Measurements from ENCODE around the gene GALC. TPM values are rescaled to one million over a fixed set of nuclear protein-coding genes. Genes with fewer than 3 reads are reported as not detected.

GALC gene
- total RNA-seq, 1 experiment from 2014 or later, result 14.8 TPM

GRCh38 chr14:88005978-88006851, 13.2 kb upstream of the GALC start:
- peak; percentile 7 for DNase-seq (ENCODE audit: low read depth)

- DNase-seq (ENCODE audit: low read depth), result no peak
Measured at GRCh38 chr14:88005050-88005481, 12.1 kb upstream of the GALC start, which contains the start of gene GPR65. TSS of gene GPR65 (plus strand) at chr14:88005135. CDS start at chr14:88010848, 5,713 bp downstream.

- DNase-seq (ENCODE audit: low read depth), result no peak
Measured at GRCh38 chr14:88004506-88005036, 11.6 kb upstream of the GALC start.

GRCh38 chr14:88003425-88003824, 10.4 kb upstream of the GALC start:
- no peak for DNase-seq (ENCODE audit: low read depth)

GRCh38 chr14:88002421-88003075, 9.6 kb upstream of the GALC start:
- no peak for DNase-seq (ENCODE audit: low read depth)

GRCh38 chr14:87999277-87999676, 6.3 kb upstream of the GALC start:
- no peak for DNase-seq (ENCODE audit: low read depth)

- no peak for DNase-seq (ENCODE audit: low read depth)
Measured at GRCh38 chr14:87998482-87998881, 5.5 kb upstream of the GALC start.

GRCh38 chr14:87996291-87996592, 3.3 kb upstream of the GALC start:
- no peak for DNase-seq (ENCODE audit: low read depth)

- DNase-seq (ENCODE audit: low read depth), result no peak
Measured at GRCh38 chr14:87995500-87996290, 2.7 kb upstream of the GALC start.

- DNase-seq (ENCODE audit: low read depth), result no peak
Measured at GRCh38 chr14:87994974-87995373, 2.0 kb upstream of the GALC start.

GRCh38 chr14:87992346-87992717, 650 bp downstream of the GALC start:
- DNase-seq (ENCODE audit: low read depth), result no peak

GRCh38 chr14:87990682-87991081, 2.3 kb downstream of the GALC start:
- no peak for DNase-seq (ENCODE audit: low read depth)

GRCh38 chr14:87989956-87990299, 3.1 kb downstream of the GALC start:
- no peak for DNase-seq (ENCODE audit: low read depth)

GRCh38 chr14:87989221-87989955, 3.6 kb downstream of the GALC start:
- no peak for DNase-seq (ENCODE audit: low read depth)

GRCh38 chr14:87979689-87980088, 13.3 kb downstream of the GALC start:
- DNase-seq (ENCODE audit: low read depth), result no peak

- DNase-seq (ENCODE audit: low read depth), result no peak
Measured at GRCh38 chr14:87975636-87976035, 17.3 kb downstream of the GALC start.

GRCh38 chr14:87971010-87971409, 22.0 kb downstream of the GALC start:
- no peak for DNase-seq (ENCODE audit: low read depth)

GRCh38 chr14:87967496-87967895, 25.5 kb downstream of the GALC start:
- DNase-seq (ENCODE audit: low read depth), result no peak

- DNase-seq (ENCODE audit: low read depth), result peak; percentile 17
Measured at GRCh38 chr14:87966816-87967215, 26.2 kb downstream of the GALC start.

- no peak for DNase-seq (ENCODE audit: low read depth)
Measured at GRCh38 chr14:87961246-87961645, 31.7 kb downstream of the GALC start.

- no peak for DNase-seq (ENCODE audit: low read depth)
Measured at GRCh38 chr14:87960013-87960787, 32.8 kb downstream of the GALC start.

All from RPMI7951 (cell line).